HFFc6 (cell line): ENCODE results near the gene FKBP1A. TPM values are rescaled to one million over a fixed set of nuclear protein-coding genes. Genes with fewer than 3 reads are reported as not detected.

Experiments used
- DNase-seq: peaks from one replicate; pipeline ENCODE4 v3.0.0-alpha.2; 2018
- H3K27ac Mint-ChIP-seq: 2 replicates; pipeline ENCODE4 v1.8.0; 2020; ENCODE audit warnings: mild to moderate bottlenecking, mixed read lengths
- H3K27me3 Mint-ChIP-seq: 2 replicates; pipeline ENCODE4 v1.8.0; 2021; ENCODE audit warnings: mild to moderate bottlenecking, moderate library complexity, mixed read lengths; ENCODE audit not compliant: insufficient read depth
- H3K36me3 Mint-ChIP-seq: 2 replicates; pipeline ENCODE4 v1.8.0; 2021; ENCODE audit warnings: low read depth, mixed read lengths
- H3K4me1 Mint-ChIP-seq: 2 replicates; pipeline ENCODE4 v1.8.0; 2020; ENCODE audit warnings: low read depth, mixed read lengths
- H3K4me3 Mint-ChIP-seq: 2 replicates; pipeline ENCODE4 v1.8.0; 2020; ENCODE audit warnings: mild to moderate bottlenecking, moderate library complexity, mixed read lengths
- H3K9me3 Mint-ChIP-seq: 2 replicates; pipeline ENCODE4 v1.8.0; 2020; ENCODE audit warnings: mild to moderate bottlenecking, mixed read lengths
- total RNA-seq, 6 experiments: library from RNA; stranded (reverse); fragmentation: NEBNext Ultra II Directional; extraction: Animal tissue kit (Norgen Biotek cat#: 25700); gene quantifications; 2 replicates in 1 of 6; 3 replicates in 5 of 6; pipeline ENCODE4 v1.2.3, GENCODE V29; 2021
- TF ChIP-seq, protein P1 (sequence below): fragments of 200-600 bp; sonication (generic); IDR thresholded peaks from 2 replicates; pipeline ENCODE4 v1.5.0; 2021; ENCODE audit warnings: antibody characterized with exemption, mild to moderate bottlenecking

The FKBP1A gene
- total RNA-seq, 6 experiments from 2014 or later = 437 to 543 (median 491) TPM

- DNase-seq = no peak
- H3K9me3 Mint-ChIP-seq = no peaks in the 10 kb centered on the region
- TF ChIP-seq, protein P1, sequence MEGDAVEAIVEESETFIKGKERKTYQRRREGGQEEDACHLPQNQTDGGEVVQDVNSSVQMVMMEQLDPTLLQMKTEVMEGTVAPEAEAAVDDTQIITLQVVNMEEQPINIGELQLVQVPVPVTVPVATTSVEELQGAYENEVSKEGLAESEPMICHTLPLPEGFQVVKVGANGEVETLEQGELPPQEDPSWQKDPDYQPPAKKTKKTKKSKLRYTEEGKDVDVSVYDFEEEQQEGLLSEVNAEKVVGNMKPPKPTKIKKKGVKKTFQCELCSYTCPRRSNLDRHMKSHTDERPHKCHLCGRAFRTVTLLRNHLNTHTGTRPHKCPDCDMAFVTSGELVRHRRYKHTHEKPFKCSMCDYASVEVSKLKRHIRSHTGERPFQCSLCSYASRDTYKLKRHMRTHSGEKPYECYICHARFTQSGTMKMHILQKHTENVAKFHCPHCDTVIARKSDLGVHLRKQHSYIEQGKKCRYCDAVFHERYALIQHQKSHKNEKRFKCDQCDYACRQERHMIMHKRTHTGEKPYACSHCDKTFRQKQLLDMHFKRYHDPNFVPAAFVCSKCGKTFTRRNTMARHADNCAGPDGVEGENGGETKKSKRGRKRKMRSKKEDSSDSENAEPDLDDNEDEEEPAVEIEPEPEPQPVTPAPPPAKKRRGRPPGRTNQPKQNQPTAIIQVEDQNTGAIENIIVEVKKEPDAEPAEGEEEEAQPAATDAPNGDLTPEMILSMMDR = no peak
- no peaks in the 10 kb centered on the region for H3K27me3 Mint-ChIP-seq
- no peak overlapping the region for H3K4me3 Mint-ChIP-seq
- peaks cover 7% of the 10 kb centered on the region; the same call in 1 of the 2 replicates for H3K36me3 Mint-ChIP-seq
- no peak overlapping the region for H3K27ac Mint-ChIP-seq
- H3K4me1 Mint-ChIP-seq = peaks cover 94% of the 10 kb centered on the region
These were observed 9.0 kb downstream of the FKBP1A start for GRCh38 chr20:1383623-1384404.

DNA sequence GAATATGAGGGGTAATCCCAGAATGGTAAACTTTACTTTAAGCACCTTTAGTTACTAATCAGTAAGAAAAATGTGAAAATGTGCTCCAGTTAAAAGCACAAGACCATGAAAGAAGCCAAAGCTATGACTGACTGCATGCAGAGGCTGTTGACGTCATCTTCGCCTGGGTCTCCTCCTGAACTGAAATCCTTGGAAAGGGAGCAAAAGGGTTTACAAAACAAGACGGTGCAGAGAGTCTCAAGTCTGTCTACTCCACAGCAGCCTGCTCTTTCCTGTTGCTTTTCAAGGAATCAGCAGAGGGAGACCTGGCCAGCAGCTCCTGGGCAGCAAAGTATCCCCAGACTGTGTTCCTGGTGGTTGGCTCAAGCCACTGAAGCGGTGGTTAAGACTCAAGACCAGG is 10.2 kb downstream of the FKBP1A start:
- Mint-ChIP-seq H3K4me3 (no peak overlapping the region), H3K36me3 (peaks cover 9% of the 10 kb centered on the region; the same call in 1 of the 2 replicates), H3K27ac (no peak overlapping the region), H3K9me3 (no peaks in the 10 kb centered on the region), H3K4me1 (peaks cover 94% of the 10 kb centered on the region), H3K27me3 (no peaks in the 10 kb centered on the region)
- no peak for DNase-seq
- TF ChIP-seq, protein P1 = no peak

DNA sequence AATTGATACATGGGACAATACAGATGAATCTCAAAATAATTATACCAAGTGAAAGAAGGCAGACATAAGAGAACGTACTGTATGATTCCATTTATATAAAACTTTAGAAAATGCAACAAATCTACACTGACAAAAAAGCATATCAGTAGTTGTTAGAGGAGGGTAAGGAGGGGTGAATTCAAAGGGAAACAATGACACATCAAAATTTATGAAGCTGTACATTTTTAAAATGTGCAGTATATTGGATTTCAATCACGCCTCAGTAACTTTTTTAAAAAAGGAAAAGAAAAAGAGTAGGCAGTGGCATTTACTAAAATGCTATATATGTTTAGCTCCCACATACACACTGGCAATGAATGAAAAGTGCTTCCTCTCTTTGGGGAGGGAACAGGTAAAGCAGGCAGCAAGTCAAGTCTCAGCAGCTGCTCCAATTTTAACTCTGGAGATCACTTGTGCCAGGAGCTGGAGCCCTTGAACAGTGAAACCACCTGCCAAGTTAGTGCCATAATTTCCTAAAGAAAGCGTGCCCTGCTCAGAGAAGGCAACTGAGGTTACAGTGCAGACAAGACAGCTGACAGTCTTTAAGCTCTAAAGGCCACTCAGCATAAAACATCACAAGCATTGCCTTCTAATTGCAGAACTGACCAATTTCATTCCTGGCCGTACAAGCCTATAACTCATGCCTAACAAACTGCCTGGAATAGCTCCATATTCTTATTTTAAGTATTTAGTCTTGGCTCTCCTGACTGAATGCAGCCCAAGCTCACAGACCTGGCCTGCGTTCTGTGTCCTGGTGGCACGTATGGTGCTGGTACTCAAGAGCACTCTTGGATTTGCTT is 10.9 kb downstream of the FKBP1A start:
- DNase-seq = no peak
- Mint-ChIP-seq H3K4me3 (no peak overlapping the region), H3K36me3 (peaks cover 10% of the 10 kb centered on the region), H3K27me3 (no peaks in the 10 kb centered on the region), H3K4me1 (peaks cover 96% of the 10 kb centered on the region), H3K9me3 (no peaks in the 10 kb centered on the region), H3K27ac (no peak overlapping the region)
- TF ChIP-seq, protein P1 = no peak

DNA sequence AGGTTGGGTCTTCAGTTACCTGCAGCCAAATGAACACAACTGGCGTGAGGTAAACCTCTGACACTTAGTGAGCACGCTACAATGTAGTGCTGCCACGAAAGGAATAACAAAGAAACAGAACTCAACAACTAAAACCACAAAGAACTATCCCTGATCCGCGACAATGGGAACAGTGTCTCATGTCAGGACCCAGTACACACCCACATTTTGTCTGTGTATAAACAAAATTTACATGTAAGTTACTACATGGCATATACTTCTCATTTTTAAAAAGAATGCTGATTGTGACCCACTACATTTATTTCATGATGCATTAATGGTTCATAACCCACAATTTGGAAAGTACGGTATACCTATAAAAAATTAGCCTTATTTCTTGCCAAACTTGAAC is 14.1 kb downstream of the FKBP1A start:
- H3K4me3 Mint-ChIP-seq = no peak overlapping the region
- H3K27ac Mint-ChIP-seq = peak overlapping the region; percentile 76
- peaks cover 96% of the 10 kb centered on the region for H3K4me1 Mint-ChIP-seq

DNA sequence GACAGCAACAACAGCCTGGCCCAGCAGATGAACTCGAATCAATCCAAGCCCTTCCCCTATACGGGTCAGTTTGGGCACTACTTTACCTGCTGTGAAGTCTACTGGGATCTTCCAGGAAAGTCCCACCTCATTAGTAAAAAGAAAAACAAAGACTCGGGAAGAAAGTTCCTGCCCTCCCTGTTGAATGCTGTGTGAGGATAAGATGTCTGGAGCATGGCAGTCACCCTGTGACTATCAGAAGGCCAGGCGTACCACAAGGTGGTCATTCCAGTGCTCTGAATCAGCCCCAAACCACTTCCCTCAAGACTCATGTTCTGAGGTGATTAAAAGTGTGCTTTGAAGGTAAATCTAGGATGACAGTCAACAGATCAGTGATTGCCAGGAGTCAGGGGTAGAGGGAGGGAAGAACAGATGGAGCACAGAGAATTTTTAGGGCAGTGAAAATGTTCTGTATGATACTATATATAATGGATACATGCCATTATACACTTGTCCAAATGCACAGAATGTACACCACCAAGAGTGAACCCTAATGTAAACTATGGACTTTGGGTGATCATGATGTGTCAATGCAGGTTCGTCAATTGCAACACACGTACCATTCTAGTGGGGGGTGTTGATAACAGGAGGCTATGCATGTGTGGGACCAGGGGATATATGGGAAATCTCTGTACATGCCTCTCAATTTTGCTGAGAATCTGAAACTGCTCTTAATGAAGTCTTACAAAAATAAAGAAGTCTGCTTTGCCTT is 14.7 kb downstream of the FKBP1A start:
- Mint-ChIP-seq H3K9me3 (no peaks in the 10 kb centered on the region), H3K36me3 (peaks cover 11% of the 10 kb centered on the region), H3K27me3 (no peaks in the 10 kb centered on the region; the same call in 1 of the 2 replicates), H3K4me3 (peak overlapping the region; percentile 0; the same call in 1 of the 2 replicates), H3K4me1 (peaks cover 96% of the 10 kb centered on the region), H3K27ac (peak overlapping the region; percentile 76)
- TF ChIP-seq, protein P1 = no peak
- DNase-seq = peak; percentile 46

More for the DNA sequence above, 14.1 kb downstream of the FKBP1A start:
- Mint-ChIP-seq H3K9me3 (no peaks in the 10 kb centered on the region), H3K36me3 (peaks cover 11% of the 10 kb centered on the region), H3K27me3 (no peaks in the 10 kb centered on the region; the same call in 1 of the 2 replicates)
- DNase-seq = no peak
- TF ChIP-seq, protein P1 = no peak
